ENCODE data around the gene KANSL1L.

KANSL1L gene

GRCh38 chr2:210038078-210038477, 133.1 kb downstream of the KANSL1L start:
- no peak overlapping the region for H3K4me2 ChIP-seq (ENCODE audit: low read depth, low read length)
- no peaks in the 10 kb centered on the region for H3F3A ChIP-seq (ENCODE audit: insufficient read depth, low read length)
- H3K9me2 ChIP-seq (replicated peaks; ENCODE audit: insufficient read depth, low read length): no peaks in the 10 kb centered on the region
- H3K27me3 ChIP-seq (replicated peaks; ENCODE audit: insufficient read depth, low read length): no peaks in the 10 kb centered on the region
- TF ChIP-seq EZH2phosphoT487 (IDR thresholded peaks at IDR 0.05; ENCODE audit: low read length) (no peak), EZH2 (optimal IDR thresholded peaks at IDR 0.05; ENCODE audit: low read depth, low read length) (no peak), CTCF (IDR thresholded peaks at IDR 0.05; ENCODE audit: low read length) (no peak)
- no peak for DNase-seq
- H3K36me3 ChIP-seq (replicated peaks; ENCODE audit: insufficient read depth, low read length): no peaks in the 10 kb centered on the region
- H3K79me2 ChIP-seq (ENCODE audit: low read length): no peaks in the 10 kb centered on the region
- no peak overlapping the region for H3K4me3 ChIP-seq (ENCODE audit: low read length)
- no peaks in the 10 kb centered on the region for H4K20me1 ChIP-seq (ENCODE audit: insufficient read depth, low read length)
- H2AFZ ChIP-seq (ENCODE audit: low read length): no peak overlapping the region
- H3K27ac ChIP-seq (ENCODE audit: low read length): no peak overlapping the region
- no peak overlapping the region for H3K9ac ChIP-seq (ENCODE audit: low read length)
- H3K9me3 ChIP-seq (replicated peaks; ENCODE audit: insufficient read depth, low read length): no peaks in the 10 kb centered on the region
- no peaks in the 10 kb centered on the region for H3K4me1 ChIP-seq (ENCODE audit: low read length)

GRCh38 chr2:210035679-210036078, 135.5 kb downstream of the KANSL1L start:
- Histone ChIP-seq H3K27ac (ENCODE audit: low read length) (no peak overlapping the region), H3K27me3 (replicated peaks; ENCODE audit: insufficient read depth, low read length) (no peaks in the 10 kb centered on the region), H3K4me3 (ENCODE audit: low read length) (no peak overlapping the region), H3K36me3 (replicated peaks; ENCODE audit: insufficient read depth, low read length) (no peaks in the 10 kb centered on the region), H3F3A (ENCODE audit: insufficient read depth, low read length) (no peaks in the 10 kb centered on the region), H4K20me1 (ENCODE audit: insufficient read depth, low read length) (no peaks in the 10 kb centered on the region), H3K79me2 (ENCODE audit: low read length) (no peaks in the 10 kb centered on the region), H3K4me1 (ENCODE audit: low read length) (no peaks in the 10 kb centered on the region), H2AFZ (ENCODE audit: low read length) (no peak overlapping the region), H3K9me3 (replicated peaks; ENCODE audit: insufficient read depth, low read length) (no peaks in the 10 kb centered on the region), H3K9ac (ENCODE audit: low read length) (no peak overlapping the region), H3K9me2 (replicated peaks; ENCODE audit: insufficient read depth, low read length) (no peaks in the 10 kb centered on the region), H3K4me2 (ENCODE audit: low read depth, low read length) (no peak overlapping the region)
- no peak for DNase-seq
- TF ChIP-seq EZH2 (optimal IDR thresholded peaks at IDR 0.05; ENCODE audit: low read depth, low read length) (no peak), CTCF (IDR thresholded peaks at IDR 0.05; ENCODE audit: low read length) (no peak), EZH2phosphoT487 (IDR thresholded peaks at IDR 0.05; ENCODE audit: low read length) (no peak)

- H3K9me2 ChIP-seq (replicated peaks; ENCODE audit: insufficient read depth, low read length): no peaks in the 10 kb centered on the region
- H3K4me1 ChIP-seq (ENCODE audit: low read length): no peaks in the 10 kb centered on the region
- H3K4me2 ChIP-seq (ENCODE audit: low read depth, low read length): no peak overlapping the region
- no peak overlapping the region for H2AFZ ChIP-seq (ENCODE audit: low read length)
- TF ChIP-seq EZH2 (optimal IDR thresholded peaks at IDR 0.05; ENCODE audit: low read depth, low read length) (no peak), CTCF (IDR thresholded peaks at IDR 0.05; ENCODE audit: low read length) (no peak), EZH2phosphoT487 (IDR thresholded peaks at IDR 0.05; ENCODE audit: low read length) (no peak)
- H4K20me1 ChIP-seq (ENCODE audit: insufficient read depth, low read length): no peaks in the 10 kb centered on the region
- no peak overlapping the region for H3K4me3 ChIP-seq (ENCODE audit: low read length)
- H3K9me3 ChIP-seq (replicated peaks; ENCODE audit: insufficient read depth, low read length): no peaks in the 10 kb centered on the region
- H3K79me2 ChIP-seq (ENCODE audit: low read length): no peaks in the 10 kb centered on the region
- no peak for DNase-seq
- H3K36me3 ChIP-seq (replicated peaks; ENCODE audit: insufficient read depth, low read length): no peaks in the 10 kb centered on the region
- no peaks in the 10 kb centered on the region for H3K27me3 ChIP-seq (replicated peaks; ENCODE audit: insufficient read depth, low read length)
- H3K9ac ChIP-seq (ENCODE audit: low read length): no peak overlapping the region
- no peak overlapping the region for H3K27ac ChIP-seq (ENCODE audit: low read length)
- no peaks in the 10 kb centered on the region for H3F3A ChIP-seq (ENCODE audit: insufficient read depth, low read length)
Observed at GRCh38 chr2:210034087-210034683, 137.0 kb downstream of the KANSL1L start.

Measured in MM.1S (cell line).